CD14-positive monocyte (primary cell): ENCODE data around the gene MIAT. TPM values are rescaled to one million over a fixed set of nuclear protein-coding genes. Genes with fewer than 3 reads are reported as not detected.

Experiments used
- DNase-seq, 3 donors: peaks; one replicate each; pipeline ENCODE4 v3.0.0-alpha.2; 2011 to 2022
- H2AFZ ChIP-seq: 2 replicates; pipeline ENCODE4 v1.6.0; 2012; ENCODE audit warnings: mild to moderate bottlenecking, low read depth, low read length, inconsistent platforms; ENCODE audit not compliant: insufficient read depth, poor library complexity, severe bottlenecking
- H3K27ac ChIP-seq, 2 donors: 1 replicate in 1 of 2; 2 replicates in 1 of 2; pipeline ENCODE4 v1.5.1; 2012 to 2013; ENCODE audit warnings: low read length in 2 of 2, control low read depth in 1 of 2, inconsistent platforms in 1 of 2, low read depth in 1 of 2, mild to moderate bottlenecking in 1 of 2
- H3K27me3 ChIP-seq, 2 donors: one replicate each; pipeline versions ENCODE4 v1.6.0 to v1.6.1; 2011 to 2013; ENCODE audit warnings: low read length in 2 of 2; ENCODE audit not compliant: control insufficient read depth in 2 of 2, insufficient read depth in 2 of 2
- H3K36me3 ChIP-seq, 2 donors: replicated peaks in 1 of 2; 1 replicate in 1 of 2; 2 replicates in 1 of 2; pipeline versions ENCODE4 v1.5.1 to v1.6.1; 2012 to 2013; ENCODE audit warnings: low read length in 2 of 2, control low read depth in 1 of 2, inconsistent platforms in 1 of 2, mild to moderate bottlenecking in 1 of 2; ENCODE audit not compliant: insufficient read depth in 2 of 2, control insufficient read depth in 1 of 2
- H3K4me1 ChIP-seq, 2 donors: 1 replicate in 1 of 2; 2 replicates in 1 of 2; pipeline versions ENCODE4 v1.5.1 to v1.6.1; 2012 to 2013; ENCODE audit warnings: low read length in 2 of 2, control low read depth in 1 of 2, inconsistent platforms in 1 of 2, mild to moderate bottlenecking in 1 of 2, moderate library complexity in 1 of 2; ENCODE audit not compliant: insufficient read depth in 2 of 2, control insufficient read depth in 1 of 2
- H3K4me2 ChIP-seq: replicated peaks from 2 replicates; pipeline ENCODE3; 2012; ENCODE audit warnings: low read length, moderate library complexity, mild to moderate bottlenecking; ENCODE audit not compliant: poor library complexity, severe bottlenecking; ENCODE audit errors: extremely low read depth
- H3K4me3 ChIP-seq, 3 experiments: fragments of 200-600 bp in 1 of 3; sonication (generic) in 1 of 3; replicated peaks in 1 of 3; 1 replicate in 2 of 3; 2 replicates in 1 of 3; pipeline ENCODE4 v1.5.1; 2011 to 2013; ENCODE audit warnings: low read length in 3 of 3, mild to moderate bottlenecking in 3 of 3, control low read depth in 2 of 3, low read depth in 2 of 3, inconsistent platforms in 1 of 3, moderate library complexity in 1 of 3
- H3K79me2 ChIP-seq: 2 replicates; pipeline ENCODE4 v1.6.0; 2012; ENCODE audit warnings: mild to moderate bottlenecking, control low read depth, inconsistent platforms, low read length, moderate library complexity; ENCODE audit not compliant: insufficient read depth
- H3K9ac ChIP-seq: 2 replicates; pipeline ENCODE4 v1.6.0; 2017; ENCODE audit warnings: low read length, mild to moderate bottlenecking; ENCODE audit not compliant: insufficient read depth, poor library complexity, severe bottlenecking
- H3K9me3 ChIP-seq, 2 donors: replicated peaks in 1 of 2; 1 replicate in 1 of 2; 2 replicates in 1 of 2; pipeline versions ENCODE4 v1.5.1 to v1.6.1; 2012 to 2013; ENCODE audit warnings: low read length in 2 of 2, control low read depth in 1 of 2; ENCODE audit not compliant: control insufficient read depth in 1 of 2, insufficient read depth in 1 of 2
- H4K20me1 ChIP-seq: 2 replicates; pipeline ENCODE4 v1.6.0; 2012; ENCODE audit warnings: mild to moderate bottlenecking, low read length, control low read depth, moderate library complexity; ENCODE audit not compliant: insufficient read depth
- H3K27ac Mint-ChIP-seq, 7 donors: one replicate each; pipeline ENCODE4 v1.8.0; 2020; ENCODE audit warnings: mild to moderate bottlenecking in 7 of 7, mixed read lengths in 7 of 7, moderate library complexity in 6 of 7, inconsistent platforms in 2 of 7
- H3K27me3 Mint-ChIP-seq, 3 donors: one replicate each; pipeline ENCODE4 v1.8.0; 2021 to 2022; ENCODE audit warnings: low read depth in 3 of 3, mild to moderate bottlenecking in 3 of 3, mixed read lengths in 3 of 3, moderate library complexity in 3 of 3, inconsistent platforms in 1 of 3
- H3K36me3 Mint-ChIP-seq, 2 donors: one replicate each; pipeline ENCODE4 v1.8.0; 2020; ENCODE audit warnings: mixed read lengths in 2 of 2, inconsistent platforms in 1 of 2, mild to moderate bottlenecking in 1 of 2
- H3K4me1 Mint-ChIP-seq: one replicate; pipeline ENCODE4 v1.8.0; 2020; ENCODE audit warnings: mild to moderate bottlenecking, mixed read lengths
- H3K4me3 Mint-ChIP-seq, 2 donors: one replicate each; pipeline ENCODE4 v1.8.0; 2020; ENCODE audit warnings: mild to moderate bottlenecking in 2 of 2, mixed read lengths in 2 of 2, moderate library complexity in 1 of 2
- H3K9me3 Mint-ChIP-seq, 7 donors: one replicate each; pipeline ENCODE4 v1.8.0; 2020 to 2022; ENCODE audit warnings: mixed read lengths in 7 of 7, mild to moderate bottlenecking in 6 of 7, moderate library complexity in 6 of 7, inconsistent platforms in 2 of 7
- CTCF ChIP-seq: fragments of 200-600 bp; IDR thresholded peaks from one replicate; pipeline ENCODE4 v1.8.0; 2022; ENCODE audit warnings: antibody characterized with exemption, mild to moderate bottlenecking
- WGBS: methylation state at CpG from one replicate; pipeline ENCODE4 v1.1.5; 2013; ENCODE audit warnings: missing lambda C conversion rate; ENCODE audit not compliant: insufficient coverage; 5-methylcytosine and 5-hydroxymethylcytosine counted together
- intact Hi-C, 2 donors: fragments of 100-400 bp; cut with micrococcal nuclease; formaldehyde crosslinking; loops; one replicate each; pipeline versions ENCODE4 v1.15.0 to v1.15.1; 2023
- polyA plus RNA-seq, 3 donors: library from polyadenylated mRNA; depleted of rRNA in 1 of 3; unstranded in 2 of 3; stranded (reverse) in 1 of 3; fragments of 300-500 nt in 2 of 3; fragments of >200 nt in 1 of 3; fragmentation: Illumina TruSeq in 2 of 3; gene quantifications; 1 replicate in 2 of 3; 2 replicates in 1 of 3; pipeline ENCODE4 v1.2.3, GENCODE V29; 2012 to 2021

The MIAT gene
- polyA plus RNA-seq, 3 donors: 0.02 to 0.17 (median 0.03) TPM

DNA sequence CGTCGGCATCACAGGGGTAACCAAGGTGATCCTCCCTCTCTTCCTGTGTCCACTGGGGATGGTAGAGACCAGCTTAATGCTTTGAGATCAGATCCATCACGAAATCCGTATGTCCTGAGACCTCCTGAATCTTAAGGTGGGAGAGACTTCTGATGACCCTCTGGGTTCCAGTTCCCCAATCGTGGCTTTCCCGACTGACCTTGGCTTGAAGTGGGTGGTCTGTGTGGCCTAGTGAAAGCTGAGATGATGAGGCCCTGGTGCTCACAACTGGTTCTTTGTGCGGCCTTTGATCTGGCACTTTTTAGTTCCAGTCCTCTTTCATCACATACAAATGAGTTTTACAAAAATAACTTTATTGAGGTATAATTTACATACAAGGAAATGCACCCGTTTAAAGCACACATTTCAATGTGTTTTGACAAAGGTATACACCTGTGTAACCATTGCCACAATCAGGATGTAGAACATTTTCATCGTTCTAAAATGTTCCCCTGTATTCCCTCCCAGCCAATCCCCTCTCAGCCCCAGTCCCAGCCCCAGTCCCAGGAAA lies 6.1 kb downstream of the MIAT start:
- H3K36me3 ChIP-seq: no peaks in the 10 kb centered on the region
- H3K4me2 ChIP-seq: no peak overlapping the region
- H3K9ac ChIP-seq: no peak overlapping the region
- H3K4me1 ChIP-seq: peaks cover 10 to 17% of the 10 kb centered on the region in 2 donors
- H3K4me3 Mint-ChIP-seq: no peak overlapping the region
- H3K9me3 Mint-ChIP-seq: peaks cover 0 to 3% (median 0%) of the 10 kb centered on the region in 7 donors
- intact Hi-C loops: no loop called here
- H3K27ac Mint-ChIP-seq: peak overlapping the region in 1 of 7 donors; percentile 41
- H3K27me3 ChIP-seq: peaks cover 1 to 3% of the 10 kb centered on the region in 2 donors
- no peak overlapping the region for H3K4me3 ChIP-seq
- no peaks in the 10 kb centered on the region for H4K20me1 ChIP-seq
- no peak for DNase-seq
- H2AFZ ChIP-seq: no peak overlapping the region
- no peaks in the 10 kb centered on the region for H3K9me3 ChIP-seq
- no peaks in the 10 kb centered on the region for H3K36me3 Mint-ChIP-seq
- WGBS: 89% methylated on average over 4 of the region's 9 CpGs
- no peak overlapping the region for H3K27ac ChIP-seq
- H3K27me3 Mint-ChIP-seq: peaks cover 5 to 20% (median 10%) of the 10 kb centered on the region in 3 donors
- no peak for TF ChIP-seq CTCF
- peaks cover 23% of the 10 kb centered on the region for H3K4me1 Mint-ChIP-seq
- H3K79me2 ChIP-seq: no peaks in the 10 kb centered on the region

GRCh38 chr22:26665813-26666231 lies 8.4 kb downstream of the MIAT start:
- H3K9me3 ChIP-seq: no peaks in the 10 kb centered on the region
- TF ChIP-seq CTCF: no peak
- Mint-ChIP-seq H3K4me1 (peaks cover 10% of the 10 kb centered on the region), H3K27me3 (peaks cover 0 to 10% (median 0%) of the 10 kb centered on the region in 3 donors), H3K27ac (no peak overlapping the region), H3K9me3 (no peaks in the 10 kb centered on the region), H3K4me3 (no peak overlapping the region), H3K36me3 (no peaks in the 10 kb centered on the region)
- intact Hi-C loops: no loop called here
- H3K27me3 ChIP-seq: no peaks in the 10 kb centered on the region
- no peaks in the 10 kb centered on the region for H4K20me1 ChIP-seq
- H3K4me3 ChIP-seq: no peak overlapping the region
- 87% methylated on average over 2 of the region's 4 CpGs for WGBS
- no peaks in the 10 kb centered on the region for H3K36me3 ChIP-seq
- no peak overlapping the region for H2AFZ ChIP-seq
- no peak overlapping the region for H3K9ac ChIP-seq
- no peak overlapping the region for H3K4me2 ChIP-seq
- DNase-seq: no peak
- H3K79me2 ChIP-seq: no peaks in the 10 kb centered on the region
- no peak overlapping the region for H3K27ac ChIP-seq
- H3K4me1 ChIP-seq: peaks cover under 1 to 3% of the 10 kb centered on the region in 2 donors
